Vagina (tissue), 2 donors: ENCODE measurements around the gene PXYLP1.

ENCODE experiments used
- POLR2A ChIP-seq, 2 donors: fragments of 450-650 bp; IDR thresholded peaks; one replicate each; pipeline ENCODE4 v1.6.1; 2017; ENCODE audit warnings: antibody characterized with exemption in 2 of 2, mild to moderate bottlenecking in 2 of 2, moderate library complexity in 2 of 2
- POLR2AphosphoS5 ChIP-seq, 2 donors: sonication (generic); formaldehyde crosslinking; IDR thresholded peaks; one replicate each; pipeline ENCODE4 v1.9.0; 2017; ENCODE audit warnings: antibody characterized with exemption in 2 of 2, mild to moderate bottlenecking in 2 of 2, low read depth in 1 of 2; ENCODE audit not compliant: insufficient read depth in 1 of 2
- TF ChIP-seq, protein P1 (sequence below), 3 experiments: fragments of 450-650 bp in 2 of 3; fragments of 200-600 bp in 1 of 3; sonication (generic) in 1 of 3; IDR thresholded peaks; one replicate each; pipeline ENCODE4 v1.5.1; 2017 to 2019; ENCODE audit warnings: antibody characterized with exemption in 3 of 3, mild to moderate bottlenecking in 2 of 3, moderate library complexity in 2 of 3

DNA sequence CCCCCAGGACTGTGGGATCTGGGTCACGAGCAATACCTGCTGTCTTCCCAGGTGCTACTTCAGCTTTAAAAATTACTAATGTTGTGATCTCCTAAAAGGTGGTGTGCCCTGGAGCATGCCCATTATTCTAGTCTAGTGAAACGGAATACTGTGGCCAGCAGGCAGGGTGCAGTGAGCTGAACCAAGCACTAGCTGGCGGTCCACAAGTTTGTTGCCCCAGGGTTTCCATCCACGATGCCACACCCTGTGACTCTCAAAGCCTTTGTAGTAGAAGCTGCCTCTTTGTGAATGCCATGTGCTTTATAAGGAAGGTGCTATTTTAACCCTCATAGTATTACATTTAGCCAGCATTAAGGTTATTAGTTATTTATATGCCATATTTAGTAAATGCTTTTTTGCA, 49.1 kb downstream of the PXYLP1 start:
- TF ChIP-seq POLR2A (IDR thresholded peaks at IDR 0.05) (no peak), POLR2AphosphoS5 (IDR thresholded peaks at IDR 0.05; ENCODE audit: insufficient read depth in 1 of 2, low read depth in 1 of 2) (no peak)
- TF ChIP-seq, protein P1, sequence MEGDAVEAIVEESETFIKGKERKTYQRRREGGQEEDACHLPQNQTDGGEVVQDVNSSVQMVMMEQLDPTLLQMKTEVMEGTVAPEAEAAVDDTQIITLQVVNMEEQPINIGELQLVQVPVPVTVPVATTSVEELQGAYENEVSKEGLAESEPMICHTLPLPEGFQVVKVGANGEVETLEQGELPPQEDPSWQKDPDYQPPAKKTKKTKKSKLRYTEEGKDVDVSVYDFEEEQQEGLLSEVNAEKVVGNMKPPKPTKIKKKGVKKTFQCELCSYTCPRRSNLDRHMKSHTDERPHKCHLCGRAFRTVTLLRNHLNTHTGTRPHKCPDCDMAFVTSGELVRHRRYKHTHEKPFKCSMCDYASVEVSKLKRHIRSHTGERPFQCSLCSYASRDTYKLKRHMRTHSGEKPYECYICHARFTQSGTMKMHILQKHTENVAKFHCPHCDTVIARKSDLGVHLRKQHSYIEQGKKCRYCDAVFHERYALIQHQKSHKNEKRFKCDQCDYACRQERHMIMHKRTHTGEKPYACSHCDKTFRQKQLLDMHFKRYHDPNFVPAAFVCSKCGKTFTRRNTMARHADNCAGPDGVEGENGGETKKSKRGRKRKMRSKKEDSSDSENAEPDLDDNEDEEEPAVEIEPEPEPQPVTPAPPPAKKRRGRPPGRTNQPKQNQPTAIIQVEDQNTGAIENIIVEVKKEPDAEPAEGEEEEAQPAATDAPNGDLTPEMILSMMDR (IDR thresholded peaks at IDR 0.05): no peak
